ENCODE measurements around the gene CDH23.
A peak's percentile ranks its signal among the peaks of the same experiment; 100 is the strongest.

Gene CDH23

GRCh38 chr10:71770255-71770654, 373.5 kb downstream of the CDH23 start:
- DNase-seq (ENCODE audit: low read depth in 2 of 2, low spot score in 1 of 2) = no peak

- DNase-seq (ENCODE audit: low read depth in 2 of 2, low spot score in 1 of 2) = no peak
These were observed 374.1 kb downstream of the CDH23 start for GRCh38 chr10:71770789-71771188.

- DNase-seq (ENCODE audit: low read depth in 2 of 2, low spot score in 1 of 2) = no peak
These were observed 374.5 kb downstream of the CDH23 start for GRCh38 chr10:71771204-71771603.

- DNase-seq (ENCODE audit: low read depth in 2 of 2, low spot score in 1 of 2) = peak in 1 of 2 donors; percentile 32
These were observed 375.3 kb downstream of the CDH23 start for GRCh38 chr10:71771821-71772617.

- DNase-seq (ENCODE audit: low read depth in 2 of 2, low spot score in 1 of 2) = no peak
These were observed 376.1 kb downstream of the CDH23 start for GRCh38 chr10:71772832-71773220.

- DNase-seq (ENCODE audit: low read depth in 2 of 2, low spot score in 1 of 2) = peak; percentile 89 to 93
These were observed 376.7 kb downstream of the CDH23 start, which contains the start of gene VSIR for GRCh38 chr10:71773221-71773971. Gene VSIR (minus strand): TSS chr10:71773520. CDS start chr10:71773439, 81 bp downstream.

GRCh38 chr10:71774916-71775702, 378.4 kb downstream of the CDH23 start:
- no peak for DNase-seq (ENCODE audit: low read depth in 2 of 2, low spot score in 1 of 2)

- no peak for DNase-seq (ENCODE audit: low read depth in 2 of 2, low spot score in 1 of 2)
These were observed 379.8 kb downstream of the CDH23 start for GRCh38 chr10:71776481-71776925.

GRCh38 chr10:71777213-71777985, 380.7 kb downstream of the CDH23 start:
- DNase-seq (ENCODE audit: low read depth in 2 of 2, low spot score in 1 of 2) = no peak

- DNase-seq (ENCODE audit: low read depth in 2 of 2, low spot score in 1 of 2) = no peak
These were observed 381.5 kb downstream of the CDH23 start for GRCh38 chr10:71778071-71778825.

- no peak for DNase-seq (ENCODE audit: low read depth in 2 of 2, low spot score in 1 of 2)
These were observed 382.9 kb downstream of the CDH23 start for GRCh38 chr10:71779641-71780040.

GRCh38 chr10:71780156-71780555, 383.4 kb downstream of the CDH23 start:
- no peak for DNase-seq (ENCODE audit: low read depth in 2 of 2, low spot score in 1 of 2)

- DNase-seq (ENCODE audit: low read depth in 2 of 2, low spot score in 1 of 2) = no peak
These were observed 384.0 kb downstream of the CDH23 start for GRCh38 chr10:71780719-71781118.

GRCh38 chr10:71782221-71782916, 385.6 kb downstream of the CDH23 start:
- no peak for DNase-seq (ENCODE audit: low read depth in 2 of 2, low spot score in 1 of 2)

- no peak for DNase-seq (ENCODE audit: low read depth in 2 of 2, low spot score in 1 of 2)
These were observed 386.3 kb downstream of the CDH23 start for GRCh38 chr10:71782917-71783490.

- no peak for DNase-seq (ENCODE audit: low read depth in 2 of 2, low spot score in 1 of 2)
These were observed 387.4 kb downstream of the CDH23 start for GRCh38 chr10:71783917-71784678.

GRCh38 chr10:71784679-71785272, 388.1 kb downstream of the CDH23 start:
- DNase-seq (ENCODE audit: low read depth in 2 of 2, low spot score in 1 of 2) = no peak

GRCh38 chr10:71788954-71789353, 392.2 kb downstream of the CDH23 start:
- no peak for DNase-seq (ENCODE audit: low read depth in 2 of 2, low spot score in 1 of 2)
